ENCODE measurements around the gene FES. TPM values are rescaled to one million over a fixed set of nuclear protein-coding genes. Genes with fewer than 3 reads are reported as not detected.

FES gene
- total and polyA plus RNA-seq, 2 experiments from 2014 or later: 3.5 TPM

GRCh38 chr15:90909976-90910375 is 25.7 kb downstream of the FES start:
- H2AFZ ChIP-seq: no peak overlapping the region
- no peaks in the 10 kb centered on the region for H3K9me3 ChIP-seq (ENCODE audit: low read depth)
- no peaks in the 10 kb centered on the region; the same call in 1 of the 2 replicates for H3K36me3 ChIP-seq (ENCODE audit: low read depth)
- no peaks in the 10 kb centered on the region for H3K4me1 ChIP-seq (ENCODE audit: insufficient read depth)
- no peak overlapping the region for H3K4me2 ChIP-seq (ENCODE audit: unreplicated experiment)
- no peaks in the 10 kb centered on the region for H3K79me2 ChIP-seq (ENCODE audit: insufficient read depth)
- WGBS, 2 experiments (ENCODE audit: low coverage in 1 of 2, low lambda C conversion rate in 2 of 2, missing lambda C conversion rate in 2 of 2): 91 to 96% methylated on average over 8 of the region's 8 CpGs
- no peak for DNase-seq
- H3K4me3 ChIP-seq: no peak overlapping the region
- no peaks in the 10 kb centered on the region for H4K20me1 ChIP-seq (ENCODE audit: insufficient read depth)
- H3F3A ChIP-seq (ENCODE audit: insufficient read depth): no peaks in the 10 kb centered on the region
- H3K27me3 ChIP-seq (replicated peaks; ENCODE audit: insufficient read depth): no peaks in the 10 kb centered on the region
- H3K27ac ChIP-seq: no peak overlapping the region
- TF ChIP-seq EZH2 (IDR thresholded peaks at IDR 0.05; ENCODE audit: insufficient read depth, poor library complexity, severe bottlenecking) (no peak), EZH2phosphoT487 (IDR thresholded peaks at IDR 0.05; ENCODE audit: insufficient read depth, low read depth) (no peak)
- in situ Hi-C loops (cut with MboI): no loop called here
- H3K9ac ChIP-seq: no peak overlapping the region
- H3K9me2 ChIP-seq (ENCODE audit: insufficient read depth): no peaks in the 10 kb centered on the region

- H3K27me3 ChIP-seq (replicated peaks; ENCODE audit: insufficient read depth): no peaks in the 10 kb centered on the region
- no peak overlapping the region for H3K27ac ChIP-seq
- H3K9me3 ChIP-seq (ENCODE audit: low read depth): no peaks in the 10 kb centered on the region
- no peaks in the 10 kb centered on the region for H3K9me2 ChIP-seq (ENCODE audit: insufficient read depth)
- in situ Hi-C loops (cut with MboI): no loop called here
- DNase-seq: no peak
- H3K36me3 ChIP-seq (ENCODE audit: low read depth): no peaks in the 10 kb centered on the region; the same call in 1 of the 2 replicates
- no peaks in the 10 kb centered on the region for H3F3A ChIP-seq (ENCODE audit: insufficient read depth)
- WGBS, 2 experiments (ENCODE audit: low coverage in 1 of 2, low lambda C conversion rate in 2 of 2, missing lambda C conversion rate in 2 of 2): 97% methylated on average over 24 of the region's 24 CpGs
- TF ChIP-seq EZH2phosphoT487 (IDR thresholded peaks at IDR 0.05; ENCODE audit: insufficient read depth, low read depth): no peak
- TF ChIP-seq EZH2 (IDR thresholded peaks at IDR 0.05; ENCODE audit: insufficient read depth, poor library complexity, severe bottlenecking): no peak
- H3K4me2 ChIP-seq (ENCODE audit: unreplicated experiment): no peak overlapping the region
- no peaks in the 10 kb centered on the region for H4K20me1 ChIP-seq (ENCODE audit: insufficient read depth)
- no peaks in the 10 kb centered on the region for H3K79me2 ChIP-seq (ENCODE audit: insufficient read depth)
- H3K4me3 ChIP-seq: no peak overlapping the region
- no peaks in the 10 kb centered on the region for H3K4me1 ChIP-seq (ENCODE audit: insufficient read depth)
- H2AFZ ChIP-seq: no peak overlapping the region
- no peak overlapping the region for H3K9ac ChIP-seq
These were observed 26.4 kb downstream of the FES start for GRCh38 chr15:90910441-90911301.

- H3K27me3 ChIP-seq (replicated peaks; ENCODE audit: insufficient read depth): no peaks in the 10 kb centered on the region
- TF ChIP-seq EZH2phosphoT487 (IDR thresholded peaks at IDR 0.05; ENCODE audit: insufficient read depth, low read depth) (no peak), EZH2 (IDR thresholded peaks at IDR 0.05; ENCODE audit: insufficient read depth, poor library complexity, severe bottlenecking) (no peak)
- no peaks in the 10 kb centered on the region for H3K79me2 ChIP-seq (ENCODE audit: insufficient read depth)
- H2AFZ ChIP-seq: no peak overlapping the region
- no peak for DNase-seq
- no peaks in the 10 kb centered on the region for H3K4me1 ChIP-seq (ENCODE audit: insufficient read depth)
- no peak overlapping the region for H3K27ac ChIP-seq
- H3K9ac ChIP-seq: no peak overlapping the region
- in situ Hi-C loops (cut with MboI): no loop called here
- no peaks in the 10 kb centered on the region for H3F3A ChIP-seq (ENCODE audit: insufficient read depth)
- H3K36me3 ChIP-seq (ENCODE audit: low read depth): no peaks in the 10 kb centered on the region; the same call in 1 of the 2 replicates
- H3K9me2 ChIP-seq (ENCODE audit: insufficient read depth): no peaks in the 10 kb centered on the region
- H4K20me1 ChIP-seq (ENCODE audit: insufficient read depth): no peaks in the 10 kb centered on the region
- H3K4me2 ChIP-seq (ENCODE audit: unreplicated experiment): no peak overlapping the region
- 88 to 90% methylated on average over 14 to 19 of the region's 19 CpGs for WGBS, 2 experiments (ENCODE audit: low coverage in 1 of 2, low lambda C conversion rate in 2 of 2, missing lambda C conversion rate in 2 of 2)
- no peak overlapping the region for H3K4me3 ChIP-seq
- no peaks in the 10 kb centered on the region for H3K9me3 ChIP-seq (ENCODE audit: low read depth)
These were observed 27.0 kb downstream of the FES start for GRCh38 chr15:90911302-90911623.

GRCh38 chr15:90911906-90912769 is 27.8 kb downstream of the FES start:
- no peak for DNase-seq
- H3F3A ChIP-seq (ENCODE audit: insufficient read depth): no peaks in the 10 kb centered on the region
- no peaks in the 10 kb centered on the region; the same call in 1 of the 2 replicates for H3K36me3 ChIP-seq (ENCODE audit: low read depth)
- 93 to 94% methylated on average over 28 to 30 of the region's 30 CpGs for WGBS, 2 experiments (ENCODE audit: low coverage in 1 of 2, low lambda C conversion rate in 2 of 2, missing lambda C conversion rate in 2 of 2)
- no peaks in the 10 kb centered on the region for H3K9me3 ChIP-seq (ENCODE audit: low read depth)
- in situ Hi-C loops (cut with MboI): no loop called here
- H3K27me3 ChIP-seq (replicated peaks; ENCODE audit: insufficient read depth): no peaks in the 10 kb centered on the region
- H3K4me1 ChIP-seq (ENCODE audit: insufficient read depth): no peaks in the 10 kb centered on the region
- no peak overlapping the region for H3K27ac ChIP-seq
- H3K79me2 ChIP-seq (ENCODE audit: insufficient read depth): no peaks in the 10 kb centered on the region
- H4K20me1 ChIP-seq (ENCODE audit: insufficient read depth): no peaks in the 10 kb centered on the region
- H3K4me3 ChIP-seq: no peak overlapping the region
- H3K9me2 ChIP-seq (ENCODE audit: insufficient read depth): no peaks in the 10 kb centered on the region
- no peak overlapping the region for H2AFZ ChIP-seq
- no peak overlapping the region for H3K9ac ChIP-seq
- TF ChIP-seq EZH2phosphoT487 (IDR thresholded peaks at IDR 0.05; ENCODE audit: insufficient read depth, low read depth) (no peak), EZH2 (IDR thresholded peaks at IDR 0.05; ENCODE audit: insufficient read depth, poor library complexity, severe bottlenecking) (no peak)
- H3K4me2 ChIP-seq (ENCODE audit: unreplicated experiment): no peak overlapping the region
